HG03558 (cell line): ENCODE results near the gene SUSD4.

Experiments used
- ATAC-seq: cut with Tn5 transposase; IDR thresholded peaks from one replicate; pipeline ENCODE4 v1.9.1; 2021; ENCODE audit warnings: moderate number of reproducible peaks; ENCODE audit not compliant: unreplicated experiment; ENCODE audit errors: extremely low read depth

SUSD4 gene

DNA sequence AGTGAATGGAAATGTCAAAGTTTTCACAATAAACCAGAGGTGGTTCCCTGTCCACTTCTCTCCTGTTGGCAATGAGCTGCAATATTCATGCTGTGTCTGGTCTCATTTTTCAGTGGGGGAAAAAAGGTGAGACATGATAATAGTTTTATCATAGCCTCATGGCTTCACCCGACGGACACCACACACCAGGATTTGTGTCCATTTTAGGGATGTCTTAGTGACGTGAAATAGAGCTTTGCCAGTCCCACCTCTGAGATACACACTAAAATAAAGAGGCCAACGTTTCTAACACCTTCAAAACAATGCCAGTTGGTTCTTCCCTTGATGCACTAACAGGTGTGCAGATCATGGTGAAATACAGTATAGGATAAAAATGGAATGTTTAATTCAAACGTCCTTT, 129.4 kb downstream of the SUSD4 start:
- ATAC-seq, result no peak

- ATAC-seq, result no peak
Measured at GRCh38 chr1:223234170-223234514, 129.8 kb downstream of the SUSD4 start.

DNA sequence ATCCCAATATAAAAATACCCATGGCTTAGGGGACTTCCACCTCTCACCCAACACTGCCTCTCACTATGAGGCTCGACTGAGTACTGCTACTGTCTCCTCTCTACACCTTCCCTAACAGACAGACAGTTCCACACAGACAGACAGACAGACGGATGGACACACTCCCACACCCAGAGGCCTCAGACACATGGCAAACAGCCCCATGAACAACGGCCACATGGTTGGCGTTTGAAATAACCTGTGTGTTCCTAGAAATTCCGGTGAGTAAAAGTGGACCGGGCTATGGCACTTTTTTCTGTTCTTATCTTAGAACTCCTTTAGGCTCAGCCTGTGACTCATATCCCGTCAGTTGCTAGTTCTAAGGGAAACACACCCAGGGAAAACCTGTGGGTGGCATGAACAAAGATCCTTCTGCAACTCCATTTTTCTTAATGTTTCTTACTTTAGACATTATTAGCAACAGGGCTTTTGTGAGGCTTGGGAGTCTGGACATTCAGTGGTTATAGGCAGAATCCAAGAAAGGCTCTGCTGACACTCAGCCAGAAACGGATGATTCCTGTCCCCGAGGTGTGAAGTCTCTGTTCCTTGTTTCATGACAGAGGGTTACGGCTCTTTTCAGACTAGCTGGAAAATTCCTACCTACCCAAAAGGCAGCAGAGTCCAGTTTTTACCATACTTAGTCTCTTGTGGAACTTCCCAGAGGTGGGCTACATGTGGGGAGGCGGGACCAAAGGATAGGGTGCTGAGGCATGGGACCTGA, 130.4 kb downstream of the SUSD4 start:
- ATAC-seq, result no peak

DNA sequence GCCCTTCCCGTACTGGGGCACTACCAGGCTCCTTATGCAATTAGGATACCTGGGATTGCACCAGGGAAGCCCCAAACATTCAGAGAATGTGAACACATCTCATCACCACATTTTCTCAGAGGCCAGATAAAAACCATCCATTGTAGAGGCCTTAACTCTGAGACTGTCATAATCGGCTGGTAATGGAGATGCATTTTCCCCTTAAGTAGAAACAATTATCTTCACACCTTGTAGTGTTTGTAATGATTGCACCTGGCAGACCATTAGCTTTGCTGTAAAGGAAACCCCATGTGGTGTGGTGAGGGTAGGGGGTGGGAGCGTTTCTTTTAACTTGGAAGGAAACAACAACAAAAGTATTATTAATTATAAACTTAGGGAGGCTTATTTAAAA, 131.0 kb downstream of the SUSD4 start:
- ATAC-seq, result no peak

GRCh38 chr1:223231581-223231980, 132.4 kb downstream of the SUSD4 start:
- ATAC-seq, result no peak

- ATAC-seq, result no peak
Measured at GRCh38 chr1:223231011-223231572, 132.9 kb downstream of the SUSD4 start.

- no peak for ATAC-seq
Measured at GRCh38 chr1:223230161-223230881, 133.7 kb downstream of the SUSD4 start.

DNA sequence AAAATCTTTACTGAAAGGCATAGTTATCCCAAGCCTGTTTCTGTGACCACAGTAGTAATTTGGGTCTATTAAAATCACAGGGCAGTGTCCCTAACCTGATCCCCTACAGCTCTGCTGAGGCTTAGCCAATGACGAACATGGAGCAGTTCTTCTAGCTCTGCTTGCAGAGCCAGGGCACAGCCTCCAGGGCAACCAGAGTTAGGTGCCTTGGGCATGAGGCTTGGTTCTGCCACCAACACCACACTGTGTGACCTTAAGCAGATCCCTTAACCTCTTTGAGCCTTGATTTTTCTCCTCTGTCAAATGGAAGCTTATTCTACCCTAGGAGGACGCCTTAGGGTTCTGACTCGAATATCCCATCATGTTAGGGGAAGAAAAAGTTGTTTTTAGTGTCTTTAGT, 134.2 kb downstream of the SUSD4 start:
- ATAC-seq, result no peak

DNA sequence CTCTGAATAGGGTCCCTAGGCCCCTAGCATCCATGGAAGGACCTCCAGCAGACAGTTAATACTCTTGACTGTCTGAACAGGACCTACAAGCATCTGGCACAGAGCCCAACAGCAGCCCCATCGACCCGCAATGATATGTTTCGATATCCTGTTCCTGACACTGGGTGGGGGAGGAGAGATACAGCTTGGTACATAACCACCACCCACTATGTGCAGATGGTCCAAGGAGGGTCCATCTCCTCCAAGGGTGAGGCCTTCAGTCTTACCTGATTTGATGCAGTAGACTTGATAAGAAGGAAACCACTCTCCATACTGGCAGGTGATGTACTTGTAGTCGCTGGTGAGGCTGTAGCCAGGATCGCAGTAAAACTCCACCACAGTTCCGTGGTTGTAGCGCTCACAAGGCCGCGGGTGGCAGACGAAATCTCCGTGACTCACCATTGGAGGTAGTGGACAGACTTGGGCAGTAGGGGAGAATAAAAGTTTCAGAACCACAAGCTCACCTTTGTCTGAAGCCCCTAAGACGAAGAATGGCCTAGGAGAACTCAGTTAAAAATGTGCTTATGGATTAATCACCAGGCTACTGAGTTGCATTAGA, 134.9 kb downstream of the SUSD4 start:
- ATAC-seq, result no peak

GRCh38 chr1:223228201-223228600, 135.8 kb downstream of the SUSD4 start:
- ATAC-seq, result no peak

GRCh38 chr1:223227486-223228196, 136.3 kb downstream of the SUSD4 start:
- no peak for ATAC-seq

DNA sequence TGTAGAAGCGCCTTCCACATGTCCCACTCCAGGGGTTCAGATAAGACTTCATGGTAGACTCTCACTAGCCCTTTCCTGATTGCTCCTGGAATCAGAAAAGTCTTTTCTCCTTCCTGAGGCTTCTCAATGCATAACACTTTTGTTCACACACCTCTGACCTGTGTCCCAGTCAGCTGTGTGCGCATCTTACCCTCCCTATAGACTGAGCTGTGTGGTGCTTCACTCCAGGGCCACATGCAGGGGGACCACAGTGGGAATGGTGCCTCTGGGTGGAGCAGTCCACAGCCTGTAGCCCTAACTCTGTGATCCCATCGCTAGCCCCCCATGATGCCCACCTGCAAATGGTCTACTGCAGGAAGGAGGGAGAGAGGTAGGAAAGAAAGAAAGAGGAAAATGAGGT, 136.9 kb downstream of the SUSD4 start:
- no peak for ATAC-seq

DNA sequence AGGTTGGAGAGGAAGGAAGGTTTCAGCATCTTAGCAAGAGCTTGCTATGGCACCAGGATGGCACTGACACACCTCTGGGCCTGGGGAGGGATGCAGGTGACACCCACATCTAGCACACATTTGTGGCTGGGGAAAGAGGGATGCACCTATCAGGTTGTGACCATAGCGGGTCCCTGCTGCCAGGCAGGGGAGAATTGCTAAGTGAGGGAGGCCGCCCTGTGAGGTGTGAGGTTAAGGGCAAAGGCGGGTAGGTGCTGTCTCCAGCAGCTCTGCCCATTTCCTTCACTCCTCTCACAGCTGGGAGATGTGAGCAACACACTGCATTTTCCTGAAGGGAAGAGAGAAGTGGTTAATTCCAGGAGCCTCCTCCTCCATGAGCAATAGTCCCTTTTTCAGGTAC, 137.7 kb downstream of the SUSD4 start:
- ATAC-seq, result no peak

- no peak for ATAC-seq
Measured at GRCh38 chr1:223225481-223225880, 138.5 kb downstream of the SUSD4 start.

GRCh38 chr1:223225061-223225460, 138.9 kb downstream of the SUSD4 start:
- ATAC-seq, result no peak

GRCh38 chr1:223224465-223224864, 139.5 kb downstream of the SUSD4 start:
- no peak for ATAC-seq

DNA sequence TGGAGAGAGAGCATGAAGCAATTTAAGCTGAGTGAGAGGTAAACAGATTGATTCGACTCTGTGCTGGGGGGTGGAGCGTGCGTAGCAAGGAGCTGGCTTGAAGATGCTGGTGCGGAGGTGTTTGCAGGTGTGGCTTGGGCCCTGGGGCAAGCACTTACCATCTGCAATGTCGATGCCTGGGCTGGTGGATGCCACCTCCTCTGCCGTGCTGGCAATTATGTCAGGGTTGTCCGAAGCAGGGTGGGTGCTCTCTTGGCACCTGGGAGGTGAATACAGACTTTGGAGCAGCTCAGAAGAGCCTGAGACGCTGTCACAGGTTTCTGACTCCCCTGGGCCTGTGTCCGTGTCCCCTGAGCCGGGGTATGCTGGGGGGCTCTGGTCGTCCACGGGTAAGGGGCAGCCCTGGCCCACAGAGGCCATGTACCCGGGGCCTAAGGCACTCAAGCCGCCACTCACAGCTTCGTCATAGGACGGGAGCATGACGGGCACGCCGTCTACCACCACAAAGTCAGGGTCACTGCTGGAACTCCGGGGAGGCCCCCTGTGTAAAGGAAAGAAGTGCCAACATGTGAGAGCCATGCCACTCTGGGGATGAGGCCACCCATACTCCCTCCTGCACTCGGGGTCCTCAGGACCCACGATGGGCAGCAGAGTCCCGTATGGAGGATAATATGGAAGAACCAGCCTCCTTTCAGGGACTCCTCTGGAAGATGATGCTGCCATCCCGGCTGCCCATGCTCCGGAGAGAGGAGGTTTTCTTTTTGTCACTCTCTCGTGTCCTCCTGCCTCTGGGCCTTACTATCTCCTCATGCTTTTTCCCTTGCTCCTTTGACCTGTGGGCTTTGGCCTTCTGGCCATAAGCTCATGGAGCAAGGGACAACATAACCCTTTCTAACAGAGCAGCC, 140.6 kb downstream of the SUSD4 start:
- ATAC-seq, result no peak

DNA sequence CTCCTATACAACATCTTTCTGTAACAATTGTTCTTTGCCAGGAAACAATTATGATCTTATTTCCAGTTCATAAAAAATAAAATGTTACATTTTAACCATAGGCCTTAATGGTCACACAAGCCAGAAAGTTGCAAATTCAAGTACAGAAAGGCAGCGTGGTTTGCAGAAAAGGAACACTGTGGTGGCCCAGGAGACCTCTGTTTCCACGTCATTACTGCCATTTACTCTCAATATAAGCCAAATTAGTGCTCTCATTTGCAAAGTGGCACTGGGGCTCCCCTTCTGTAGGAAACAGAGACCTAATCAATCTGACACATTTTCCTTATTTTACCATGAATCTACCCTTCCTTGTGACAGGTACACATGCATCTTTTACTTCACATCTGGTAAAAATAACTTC, 141.6 kb downstream of the SUSD4 start:
- no peak for ATAC-seq

GRCh38 chr1:223221686-223222085, 142.3 kb downstream of the SUSD4 start:
- no peak for ATAC-seq
